VCaP (cell line): Measurements from ENCODE around the gene STXBP2.
A peak's percentile ranks its signal among the peaks of the same experiment; 100 is the strongest.

Experiments
- H3K27ac ChIP-seq: fragments of 450-650 bp; 2 replicates; pipeline ENCODE4 v1.5.1; 2017
- CTCF ChIP-seq: fragments of 450-650 bp; conservative IDR thresholded peaks from 2 replicates; pipeline ENCODE4 v1.5.1; 2017; ENCODE audit warnings: mild to moderate bottlenecking, moderate library complexity

STXBP2 gene

DNA sequence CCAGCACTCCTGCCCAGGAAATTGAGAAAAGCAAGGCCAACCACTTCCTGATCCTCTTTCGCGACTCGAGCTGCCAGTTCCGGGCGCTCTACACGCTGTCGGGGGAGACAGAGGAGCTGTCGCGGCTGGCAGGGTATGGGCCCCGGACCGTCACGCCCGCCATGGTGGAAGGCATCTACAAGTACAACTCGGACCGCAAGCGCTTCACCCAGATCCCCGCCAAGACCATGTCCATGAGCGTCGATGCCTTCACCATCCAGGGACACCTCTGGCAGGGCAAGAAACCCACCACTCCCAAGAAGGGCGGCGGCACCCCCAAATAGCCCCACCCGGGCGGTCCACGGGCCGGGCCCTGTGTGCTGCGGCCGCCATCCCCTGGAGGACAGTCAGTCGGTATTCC, 19.2 kb upstream of the STXBP2 start:
- H3K27ac ChIP-seq, result peak overlapping the region; percentile 99
- TF ChIP-seq CTCF, result no peak

- peak overlapping the region; percentile 99 for H3K27ac ChIP-seq
- TF ChIP-seq CTCF, result no peak
These were observed 18.6 kb upstream of the STXBP2 start for GRCh38 chr19:7618348-7618747.

DNA sequence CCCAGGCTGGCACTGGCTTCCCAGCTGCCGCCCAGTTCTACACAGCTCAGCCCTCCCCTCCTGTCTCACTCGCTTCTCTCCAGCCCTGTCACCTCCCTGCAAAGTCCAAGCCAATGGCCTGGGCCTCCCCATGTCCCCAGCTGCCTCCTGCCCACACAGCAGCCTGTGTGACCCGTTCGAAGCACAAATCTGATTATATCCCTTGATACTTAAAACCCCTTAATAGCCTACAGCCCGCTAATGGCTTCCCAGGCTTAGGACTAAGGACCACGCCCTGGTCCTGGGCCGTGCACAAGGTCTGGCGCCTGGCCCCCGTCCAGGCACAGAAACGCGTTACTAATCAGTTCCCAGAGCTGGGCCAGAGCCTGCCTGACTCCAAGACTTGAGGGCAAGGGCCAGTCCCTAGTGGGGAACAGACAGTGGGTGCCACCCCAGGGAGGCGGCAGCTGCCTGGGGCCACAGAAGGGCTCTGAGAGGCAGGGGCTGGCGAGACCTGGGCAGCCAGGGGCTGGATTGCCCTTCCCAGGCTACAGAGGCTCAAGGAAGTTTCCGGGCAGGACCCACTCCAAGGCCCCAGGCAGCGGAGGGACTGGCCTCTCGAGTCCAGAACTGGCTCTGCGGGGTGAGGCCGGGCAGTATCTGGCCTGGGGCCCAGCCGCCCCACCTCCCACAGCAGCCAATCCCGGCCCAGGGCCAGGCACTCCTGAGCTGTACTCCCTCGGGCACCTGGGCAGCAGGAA, 18.0 kb upstream of the STXBP2 start:
- peak overlapping the region; percentile 99 for H3K27ac ChIP-seq
- TF ChIP-seq CTCF, result no peak

DNA sequence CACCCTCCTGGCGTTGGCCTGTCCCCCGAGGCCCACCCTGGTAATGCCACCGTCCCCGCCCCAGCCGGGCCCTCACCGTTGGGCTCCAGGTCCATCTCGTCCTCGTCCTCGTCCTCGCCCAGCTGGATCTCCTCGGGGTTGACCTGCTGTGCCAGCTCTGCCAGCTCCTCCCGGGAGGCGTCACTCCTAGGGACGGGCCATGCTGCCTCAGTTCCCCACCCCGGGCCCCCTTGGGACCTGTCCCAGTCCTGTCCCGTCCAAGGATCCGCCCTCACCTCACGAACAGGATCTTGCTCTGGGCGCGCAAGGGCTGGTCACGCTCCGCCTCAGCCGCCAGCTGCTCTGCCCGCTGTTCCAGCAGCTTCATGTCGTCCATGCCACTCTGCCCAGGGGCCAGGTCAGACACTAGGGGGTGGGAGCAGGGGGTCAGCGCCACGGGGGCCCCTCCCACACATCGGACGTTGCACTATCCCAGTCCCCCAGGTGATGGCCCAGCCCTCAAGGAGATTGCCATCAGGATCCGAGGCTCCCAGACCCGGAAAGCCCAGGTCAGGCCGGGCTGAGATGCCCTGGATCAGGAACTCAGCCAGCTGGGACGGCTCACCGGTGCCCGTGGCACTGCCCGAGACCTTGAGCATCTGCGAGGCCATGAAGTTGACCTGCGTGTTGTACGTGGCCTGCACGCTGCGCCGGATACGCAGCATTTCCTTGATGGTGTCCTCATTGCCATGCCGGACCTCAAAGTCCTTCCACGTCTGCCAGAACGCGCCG, 17.1 kb upstream of the STXBP2 start:
- H3K27ac ChIP-seq, result peak overlapping the region; percentile 99
- TF ChIP-seq CTCF, result no peak

DNA sequence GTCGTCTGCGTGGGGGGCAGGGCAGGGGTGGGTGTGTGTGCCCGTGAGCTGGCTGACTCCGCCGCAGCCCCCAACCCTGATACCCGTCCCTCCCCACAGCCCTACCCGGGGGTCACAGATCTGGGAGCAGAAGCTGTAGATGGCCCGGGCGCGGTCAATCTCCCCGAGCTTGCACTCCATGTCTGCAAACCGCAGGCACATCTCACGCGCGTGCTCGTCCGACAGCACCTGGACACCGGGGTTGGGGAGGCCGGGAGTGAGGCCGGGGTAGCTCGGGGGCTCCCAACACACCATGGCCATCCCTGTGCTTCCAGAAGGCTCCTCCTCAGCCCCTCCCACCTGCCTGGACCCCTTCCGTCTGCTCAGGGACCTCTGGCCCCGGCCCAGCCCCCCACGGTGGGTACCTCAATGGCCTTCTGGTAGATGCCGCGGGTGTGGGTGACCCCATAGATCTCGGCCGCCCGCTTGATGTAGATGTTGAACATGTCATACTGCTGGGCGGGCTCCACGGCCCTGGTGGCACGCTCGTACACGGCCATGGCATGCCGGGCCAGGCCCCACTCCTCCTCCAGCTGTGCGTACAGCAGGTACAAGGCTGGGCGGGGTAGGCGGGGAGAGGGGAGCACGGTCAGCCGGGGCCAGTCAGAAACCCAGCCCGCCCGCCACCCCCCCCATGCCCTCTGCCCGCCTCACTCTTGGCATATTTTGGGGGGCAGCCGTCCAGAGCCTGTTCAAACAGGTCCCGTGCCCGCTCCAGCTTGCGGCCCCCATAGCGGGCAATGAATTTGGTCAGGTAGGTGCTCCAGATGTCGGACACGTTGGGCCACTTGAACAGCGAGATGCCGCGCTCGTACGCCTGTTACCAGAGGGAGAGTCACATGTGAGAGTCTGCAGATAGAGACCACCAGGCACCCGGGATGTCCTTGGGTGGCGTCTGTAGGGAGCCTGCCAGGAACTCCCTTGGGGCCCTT, 16.2 kb upstream of the STXBP2 start:
- TF ChIP-seq CTCF, result no peak
- peak overlapping the region; percentile 99 for H3K27ac ChIP-seq

GRCh38 chr19:7622933-7623685, 13.8 kb upstream of the STXBP2 start:
- TF ChIP-seq CTCF, result no peak
- 0 out of 2 replicates have a peak overlapping the region, but pooled peaks have one; percentile 99 for H3K27ac ChIP-seq
